Tibial artery (tissue), 4 donors: Measurements from ENCODE around the gene MEIG1.
"Not testable (repeated sequence)": the region's sequence is repeated elsewhere in the genome, so short reads cannot be mapped to it uniquely, and the experiment has no call there.

Source experiments
- DNase-seq, 2 donors: peaks; one replicate each; pipeline ENCODE4 v3.0.0-alpha.2; 2019
- H3K27ac ChIP-seq, 2 donors: fragments of 200-600 bp; sonication (generic) in 1 of 2; 1 replicate in 1 of 2; 2 replicates in 1 of 2; pipeline ENCODE4 v1.5.1; 2018 to 2019; ENCODE audit warnings: mild to moderate bottlenecking in 1 of 2
- H3K27me3 ChIP-seq, 2 donors: fragments of 200-600 bp; sonication (generic) in 1 of 2; one replicate each; pipeline versions ENCODE4 v1.5.1 to v1.6.0; 2016 to 2019
- H3K36me3 ChIP-seq, 3 donors: fragments of 200-600 bp; sonication (generic) in 2 of 3; one replicate each; pipeline ENCODE4 v1.5.1; 2016 to 2019; ENCODE audit warnings: mild to moderate bottlenecking in 2 of 3
- H3K4me1 ChIP-seq, 4 donors: fragments of 200-600 bp; sonication (generic) in 2 of 4; 1 replicate in 3 of 4; 2 replicates in 1 of 4; pipeline ENCODE4 v1.5.1; 2016 to 2019
- H3K4me3 ChIP-seq, 2 donors: fragments of 200-600 bp; sonication (generic) in 1 of 2; 1 replicate in 1 of 2; 2 replicates in 1 of 2; pipeline ENCODE4 v1.5.1; 2018 to 2019; ENCODE audit warnings: mild to moderate bottlenecking in 2 of 2
- H3K9me3 ChIP-seq, 3 donors: fragments of 200-600 bp; sonication (generic) in 1 of 3; one replicate each; pipeline ENCODE4 v1.5.1; 2016 to 2019
- CTCF ChIP-seq, 2 experiments: fragments of 200-600 bp in 1 of 2; fragments of 450-650 bp in 1 of 2; IDR thresholded peaks; one replicate each; pipeline ENCODE4 v1.5.1; 2017 to 2019; ENCODE audit warnings: antibody characterized with exemption in 2 of 2, mild to moderate bottlenecking in 1 of 2, moderate library complexity in 1 of 2
- intact Hi-C: fragments of 100-400 bp; cut with DNase I; formaldehyde crosslinking; loops from one replicate; pipeline ENCODE4 v1.15.0; 2023; ENCODE audit warnings: low total_unique reads

Gene MEIG1

GRCh38 chr10:14991035-14991749 is 32.0 kb downstream of the MEIG1 start:
- H3K27ac ChIP-seq, H3K27me3 ChIP-seq, H3K4me1 ChIP-seq, H3K4me3 ChIP-seq, H3K36me3 ChIP-seq, H3K9me3 ChIP-seq, intact Hi-C loops, DNase-seq: not testable (repeated sequence)
- TF ChIP-seq CTCF (IDR thresholded peaks at IDR 0.05) = peak; percentile 27 to 32

DNA sequence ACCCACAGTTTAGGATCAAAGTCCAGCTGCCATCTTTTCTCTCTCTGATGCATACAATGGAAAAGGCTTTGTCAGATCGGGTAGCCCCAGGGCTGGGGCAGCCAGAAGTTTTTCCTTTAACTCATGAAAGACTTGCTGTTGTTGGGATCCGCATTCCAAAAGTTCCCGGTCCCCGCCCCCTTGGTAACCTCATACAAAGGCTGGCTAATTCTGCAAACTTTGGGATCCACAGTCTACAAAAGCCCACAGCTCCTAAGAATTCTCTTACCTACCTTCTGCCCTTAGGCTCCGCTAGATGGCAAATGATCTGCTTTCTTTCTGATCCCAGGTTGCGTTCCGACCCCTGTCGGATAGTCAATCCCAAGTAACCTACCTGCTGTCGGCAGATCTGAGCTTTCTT is 33.1 kb downstream of the MEIG1 start:
- DNase-seq, H3K4me1 ChIP-seq, H3K27ac ChIP-seq, H3K36me3 ChIP-seq, H3K27me3 ChIP-seq, intact Hi-C loops, H3K9me3 ChIP-seq, H3K4me3 ChIP-seq: not testable (repeated sequence)

- H3K9me3 ChIP-seq, H3K27me3 ChIP-seq, H3K4me3 ChIP-seq, H3K36me3 ChIP-seq, H3K27ac ChIP-seq, intact Hi-C loops, H3K4me1 ChIP-seq, DNase-seq: not testable (repeated sequence)
Observed at GRCh38 chr10:14993500-14994455, 34.6 kb downstream of the MEIG1 start.

- H3K36me3 ChIP-seq = no peaks in the 10 kb centered on the region
- H3K27ac ChIP-seq = no peak overlapping the region
- peaks cover 0 to 3% of the 10 kb centered on the region in 2 donors for H3K27me3 ChIP-seq
- H3K9me3 ChIP-seq = no peaks in the 10 kb centered on the region
- TF ChIP-seq CTCF (IDR thresholded peaks at IDR 0.05) = no peak
- intact Hi-C loops = no loop called here
- H3K4me3 ChIP-seq = no peak overlapping the region
- no peak for DNase-seq
- H3K4me1 ChIP-seq = no peaks in the 10 kb centered on the region
Observed at GRCh38 chr10:14995964-14996565, 36.9 kb downstream of the MEIG1 start.

DNA sequence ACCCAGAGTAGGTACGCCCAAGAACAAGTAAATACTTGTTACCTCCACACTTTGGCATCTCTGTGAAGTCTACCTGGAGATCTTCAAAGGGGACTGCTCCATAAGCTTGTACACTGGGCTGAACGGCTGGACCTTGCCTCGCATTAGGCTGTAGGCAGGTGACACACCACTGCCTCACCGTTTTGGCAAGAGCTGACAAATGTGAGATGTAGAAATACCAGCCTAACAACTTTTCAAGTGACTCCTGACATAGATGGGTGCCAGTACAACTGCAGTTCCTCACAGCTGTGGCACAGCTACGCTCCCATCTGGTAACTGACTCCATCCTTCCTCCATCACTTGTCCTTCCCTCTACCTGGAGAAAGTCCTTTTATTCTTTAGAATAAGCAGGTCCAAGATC is 54.3 kb downstream of the MEIG1 start:
- DNase-seq, H3K36me3 ChIP-seq, H3K27me3 ChIP-seq, H3K9me3 ChIP-seq, H3K27ac ChIP-seq, H3K4me1 ChIP-seq, intact Hi-C loops, H3K4me3 ChIP-seq: not testable (repeated sequence)

DNA sequence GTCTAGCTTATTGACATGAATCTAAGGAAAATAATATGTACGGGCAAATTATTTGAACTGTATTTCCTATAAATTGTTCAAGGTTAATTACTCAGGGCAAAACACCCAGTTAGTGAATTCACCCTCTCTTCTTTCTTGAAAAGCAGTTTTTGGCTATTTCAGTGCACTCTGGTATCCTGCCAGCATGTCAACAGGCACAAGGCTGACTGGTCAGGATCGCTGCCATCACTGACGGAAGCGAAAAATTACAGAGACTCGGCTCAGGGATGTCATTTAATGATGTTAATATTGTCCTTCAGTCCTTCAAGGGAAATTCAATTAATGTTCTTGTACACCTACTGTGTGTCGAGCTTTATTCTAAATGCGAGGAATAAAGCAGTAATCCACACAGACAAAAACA is 56.3 kb downstream of the MEIG1 start:
- no peaks in the 10 kb centered on the region for H3K27me3 ChIP-seq
- no peak for TF ChIP-seq CTCF (IDR thresholded peaks at IDR 0.05)
- no peak overlapping the region for H3K27ac ChIP-seq
- no peaks in the 10 kb centered on the region for H3K4me1 ChIP-seq
- DNase-seq = no peak
- intact Hi-C loops = no loop called here
- H3K9me3 ChIP-seq = no peaks in the 10 kb centered on the region
- H3K4me3 ChIP-seq = no peak overlapping the region
- no peaks in the 10 kb centered on the region for H3K36me3 ChIP-seq

DNA sequence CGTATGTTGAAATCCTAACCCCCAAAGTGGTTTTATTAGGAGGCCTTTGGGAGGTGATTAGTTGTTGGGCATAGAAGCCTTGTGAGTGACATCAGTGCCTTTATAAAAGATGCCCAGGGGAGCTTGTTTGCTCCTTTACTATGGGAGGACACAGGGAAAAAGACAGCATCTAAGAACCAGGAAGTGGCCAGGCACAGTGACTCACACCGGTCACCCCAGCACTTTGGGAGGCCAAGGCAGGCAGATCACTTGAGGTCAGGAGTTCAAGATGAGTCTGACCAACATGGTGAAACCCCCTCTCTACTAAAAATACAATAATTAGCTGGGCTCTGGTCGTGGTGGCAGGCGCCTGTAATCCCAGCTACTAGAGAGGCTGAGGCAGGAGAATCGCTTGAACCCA is 61.8 kb downstream of the MEIG1 start:
- intact Hi-C loops = loop anchor here (10.0 kb wide), 1 partner anchor 944 kb away; no protein-coding TSS in a partner anchor
- DNase-seq, H3K9me3 ChIP-seq, H3K4me1 ChIP-seq, H3K4me3 ChIP-seq, H3K36me3 ChIP-seq, H3K27ac ChIP-seq, H3K27me3 ChIP-seq: not testable (repeated sequence)
